H1 (cell line): ENCODE results near the gene TBC1D4. TPM values are rescaled to one million over a fixed set of nuclear protein-coding genes. Genes with fewer than 3 reads are reported as not detected.

ENCODE experiments used
- CTCF ChIA-PET: fragments of 300-600 bp; sonication (Branson Sonifier 250); formaldehyde crosslinking; loops from one replicate; lab custom pipeline; 2021; ENCODE audit not compliant: partially characterized antibody; lab: Charles Lee
- POLR2A ChIA-PET: fragments of 300-600 bp; sonication (Branson Sonifier 250); formaldehyde crosslinking; loops from one replicate; lab custom pipeline; 2021; ENCODE audit warnings: inconsistent platforms; ENCODE audit not compliant: partially characterized antibody; lab: Charles Lee
- DNase-seq, 2 experiments: peaks; one replicate each; pipeline versions ENCODE4 v3.0.0 to v3.0.0-alpha.2; 2010 to 2022; ENCODE audit warnings: low spot score in 2 of 2, low read depth in 1 of 2, mixed read lengths in 1 of 2
- FAIRE-seq: peaks from 2 replicates; lab custom pipeline; 2011; peaks lifted over from hg19 to GRCh38; lab: Jason Lieb, UNC
- H2AFZ ChIP-seq: 2 replicates; pipeline ENCODE4 v1.8.1; 2012; ENCODE audit warnings: low read length, inconsistent platforms
- H2AK5ac ChIP-seq: 2 replicates; pipeline ENCODE4 v1.6.1; 2013; ENCODE audit warnings: low read depth, low read length
- H2BK120ac ChIP-seq: replicated peaks from 2 replicates; pipeline ENCODE3; 2013; ENCODE audit warnings: low read depth, low read length, inconsistent platforms
- H2BK12ac ChIP-seq: 2 replicates; pipeline ENCODE4 v1.6.1; 2013; ENCODE audit warnings: low read depth, low read length
- H2BK15ac ChIP-seq: 2 replicates; pipeline ENCODE4 v1.6.1; 2013; ENCODE audit warnings: low read length
- H2BK20ac ChIP-seq: 2 replicates; pipeline ENCODE4 v1.6.1; 2013; ENCODE audit warnings: low read length
- H2BK5ac ChIP-seq: 2 replicates; pipeline ENCODE4 v1.6.1; 2013; ENCODE audit warnings: low read depth, low read length
- H3K14ac ChIP-seq: 2 replicates; pipeline ENCODE4 v1.6.1; 2013; ENCODE audit warnings: inconsistent platforms; ENCODE audit not compliant: insufficient read length
- H3K18ac ChIP-seq: 2 replicates; pipeline ENCODE4 v1.6.1; 2013; ENCODE audit warnings: low read length; ENCODE audit errors: extremely low read depth
- H3K23ac ChIP-seq: 2 replicates; pipeline ENCODE4 v1.6.1; 2013; ENCODE audit warnings: inconsistent platforms; ENCODE audit not compliant: insufficient read length
- H3K23me2 ChIP-seq: 2 replicates; pipeline ENCODE4 v1.6.1; 2013; ENCODE audit warnings: low read depth, low read length
- H3K27ac ChIP-seq: 2 replicates; pipeline ENCODE4 v1.6.1; 2011; ENCODE audit warnings: low read depth, low read length, inconsistent platforms
- H3K27me3 ChIP-seq, 4 experiments: replicated peaks in 1 of 4; 1 replicate in 1 of 4; 2 replicates in 3 of 4; pipeline versions ENCODE4 v1.6.1 to v1.8.1; 2011 to 2013; ENCODE audit warnings: low read length in 3 of 4, mild to moderate bottlenecking in 3 of 4, inconsistent platforms in 2 of 4, mixed read lengths in 2 of 4, moderate library complexity in 1 of 4; ENCODE audit not compliant: control insufficient read depth in 3 of 4, insufficient read depth in 3 of 4; ENCODE audit errors: extremely low read depth in 1 of 4
- H3K36me3 ChIP-seq, 4 experiments: 2 replicates each; pipeline versions ENCODE4 v1.6.1 to v1.8.1; 2011 to 2013; ENCODE audit warnings: mild to moderate bottlenecking in 4 of 4, low read length in 3 of 4, moderate library complexity in 2 of 4, control low read depth in 1 of 4, inconsistent platforms in 1 of 4; ENCODE audit not compliant: insufficient read depth in 4 of 4, control insufficient read depth in 2 of 4
- H3K4ac ChIP-seq: replicated peaks from 2 replicates; pipeline ENCODE3; 2013; ENCODE audit warnings: low read length, low read depth, mixed read lengths, inconsistent platforms; ENCODE audit not compliant: insufficient read length
- H3K4me1 ChIP-seq, 4 experiments: replicated peaks in 1 of 4; 1 replicate in 1 of 4; 2 replicates in 3 of 4; pipeline versions ENCODE4 v1.6.1 to v1.8.1; 2011 to 2013; ENCODE audit warnings: low read length in 3 of 4, inconsistent platforms in 2 of 4, mixed read lengths in 1 of 4; ENCODE audit not compliant: insufficient read depth in 4 of 4, control insufficient read depth in 3 of 4
- H3K4me2 ChIP-seq, 2 experiments: 2 replicates each; pipeline versions ENCODE4 v1.6.1 to v1.8.1; 2011 to 2013; ENCODE audit warnings: low read depth in 2 of 2, low read length in 2 of 2, control low read depth in 1 of 2, inconsistent platforms in 1 of 2, mild to moderate bottlenecking in 1 of 2; ENCODE audit not compliant: insufficient read depth in 1 of 2
- H3K4me3 ChIP-seq, 4 experiments: fragments of 200-600, 300-600 bp in 1 of 4; sonication (generic), shearing (Covaris generic), sonication (Bioruptor Twin) in 1 of 4; 2 replicates each; pipeline versions ENCODE4 v1.5.1 to v1.8.1; 2011 to 2016; ENCODE audit warnings: low read length in 4 of 4, low read depth in 3 of 4, control low read depth in 2 of 4, inconsistent platforms in 2 of 4, mild to moderate bottlenecking in 2 of 4, mixed read lengths in 1 of 4, moderate library complexity in 1 of 4; ENCODE audit not compliant: insufficient read depth in 2 of 4; ENCODE audit errors: extremely low read depth in 1 of 4
- H3K56ac ChIP-seq: replicated peaks from 2 replicates; pipeline ENCODE3; 2013; ENCODE audit warnings: low read depth, mild to moderate bottlenecking, mixed read lengths, low read length, inconsistent platforms; ENCODE audit not compliant: insufficient read length
- H3K79me1 ChIP-seq: 2 replicates; pipeline ENCODE4 v1.6.1; 2013; ENCODE audit warnings: low read depth, low read length, control low read depth
- H3K79me2 ChIP-seq, 2 experiments: 2 replicates each; pipeline versions ENCODE4 v1.6.1 to v1.8.1; 2012 to 2013; ENCODE audit warnings: low read length in 2 of 2, mild to moderate bottlenecking in 2 of 2, inconsistent platforms in 1 of 2; ENCODE audit not compliant: insufficient read depth in 2 of 2, control insufficient read depth in 1 of 2
- H3K9ac ChIP-seq, 4 experiments: replicated peaks in 1 of 4; 1 replicate in 1 of 4; 2 replicates in 3 of 4; pipeline versions ENCODE4 v1.6.1 to v1.8.1; 2011 to 2013; ENCODE audit warnings: low read depth in 3 of 4, low read length in 3 of 4, control low read depth in 2 of 4, mild to moderate bottlenecking in 2 of 4, moderate library complexity in 2 of 4, inconsistent platforms in 1 of 4; ENCODE audit errors: extremely low read depth in 1 of 4
- H3K9me3 ChIP-seq, 2 experiments: 2 replicates each; pipeline versions ENCODE4 v1.6.1 to v1.8.1; 2012 to 2013; ENCODE audit warnings: mild to moderate bottlenecking in 2 of 2, moderate library complexity in 2 of 2, control low read depth in 1 of 2, inconsistent platforms in 1 of 2, low read depth in 1 of 2, low read length in 1 of 2, mixed read lengths in 1 of 2; ENCODE audit not compliant: insufficient read depth in 2 of 2
- H4K20me1 ChIP-seq, 2 experiments: replicated peaks in 1 of 2; 2 replicates each; pipeline versions ENCODE3 to v1.8.1; 2011 to 2013; ENCODE audit warnings: inconsistent platforms in 2 of 2, low read length in 2 of 2, mild to moderate bottlenecking in 1 of 2; ENCODE audit not compliant: insufficient read depth in 2 of 2, control insufficient read depth in 1 of 2
- H4K5ac ChIP-seq: 2 replicates; pipeline ENCODE4 v1.6.1; 2013; ENCODE audit warnings: low read length, low read depth, mixed read lengths, inconsistent platforms; ENCODE audit not compliant: insufficient read length
- H4K8ac ChIP-seq: 2 replicates; pipeline ENCODE4 v1.8.0; 2013; ENCODE audit warnings: mild to moderate bottlenecking, moderate library complexity, low read length, inconsistent platforms; ENCODE audit not compliant: insufficient read depth; ENCODE audit errors: extremely low read depth
- H4K91ac ChIP-seq: replicated peaks from 2 replicates; pipeline ENCODE3; 2013; ENCODE audit warnings: low read length, mixed read lengths, inconsistent platforms; ENCODE audit not compliant: insufficient read length
- CHD2 ChIP-seq: IDR thresholded peaks from 2 replicates; pipeline ENCODE4 v1.6.1; 2012; ENCODE audit warnings: low read length, improper control_type of control experiment
- HDAC2 ChIP-seq, 2 experiments: fragments of 300-600 bp in 1 of 2; sonication (generic) in 1 of 2; IDR thresholded peaks; 2 replicates each; pipeline ENCODE4 v1.6.1; 2011 to 2012; ENCODE audit warnings: low read depth in 2 of 2, low read length in 2 of 2, mild to moderate bottlenecking in 2 of 2, moderate library complexity in 2 of 2, borderline replicate concordance in 1 of 2, inconsistent platforms in 1 of 2
- HDAC6 ChIP-seq: IDR thresholded peaks from one replicate; pipeline ENCODE4 v1.7.1; 2012; ENCODE audit warnings: low read depth, mild to moderate bottlenecking, inconsistent platforms, low read length, moderate library complexity
- MAFK ChIP-seq: IDR thresholded peaks from 2 replicates; pipeline ENCODE4 v1.6.1; 2012; ENCODE audit warnings: low read depth, mild to moderate bottlenecking, improper control_type of control experiment, low read length
- NANOG ChIP-seq: IDR thresholded peaks from 2 replicates; pipeline ENCODE4 v1.6.1; 2011; ENCODE audit warnings: low read length, low read depth, mild to moderate bottlenecking, inconsistent platforms; ENCODE audit not compliant: insufficient read depth, poor library complexity, severe bottlenecking
- ZNF274 ChIP-seq: IDR thresholded peaks from 2 replicates; pipeline ENCODE4 v1.7.0; 2012; ENCODE audit warnings: low read length, borderline replicate concordance; ENCODE audit errors: extremely low read depth
- WGBS, 2 experiments: shearing (Covaris generic) in 1 of 2; methylation state at CpG; one replicate each; pipeline versions ENCODE4 v1.1.6 to v1.1.7; 2013 to 2015; ENCODE audit warnings: low lambda C conversion rate in 2 of 2, mixed read lengths in 2 of 2, inconsistent platforms in 1 of 2, low coverage in 1 of 2, missing lambda C conversion rate in 1 of 2; ENCODE audit not compliant: insufficient replicate concordance in 2 of 2, insufficient coverage in 1 of 2, insufficient read length in 1 of 2; ENCODE audit errors: extremely low coverage in 1 of 2, missing lambda C conversion rate in 1 of 2; 5-methylcytosine and 5-hydroxymethylcytosine counted together
- polyA plus RNA-seq, 7 experiments: library from polyadenylated mRNA; depleted of rRNA in 3 of 7; stranded (reverse) in 5 of 7; unstranded in 2 of 7; fragments of >200 nt in 5 of 7; fragments of 200-250 nt in 2 of 7; gene quantifications; 1 replicate in 5 of 7; 2 replicates in 1 of 7; 4 replicates in 1 of 7; pipeline versions ENCODE4 v1.2.1 to v1.2.3, GENCODE V29; 2011 to 2013; ENCODE audit warnings: missing spikeins in 2 of 7, mixed read lengths in 2 of 7
- total RNA-seq: library from RNA; stranded (reverse); fragmentation: NEBNext Ultra II Directional; extraction: Animal tissue kit (Norgen Biotek cat#: 25700); gene quantifications from 2 replicates; pipeline ENCODE4 v1.2.1, GENCODE V29; 2021
- TF ChIP-seq, protein P1 (sequence below), 3 experiments: IDR thresholded peaks; 1 replicate in 2 of 3; 2 replicates in 1 of 3; pipeline versions ENCODE4 v1.5.1 to v1.6.1; 2011; ENCODE audit warnings: low read length in 3 of 3, mild to moderate bottlenecking in 3 of 3, inconsistent platforms in 2 of 3, low read depth in 1 of 3, moderate library complexity in 1 of 3; ENCODE audit not compliant: insufficient read depth in 1 of 3; ENCODE audit errors: control extremely low read depth in 1 of 3
- TF ChIP-seq, protein P2 (sequence below): IDR thresholded peaks from 2 replicates; pipeline ENCODE4 v1.6.1; 2012; ENCODE audit warnings: inconsistent platforms
- TF ChIP-seq, protein P3 (sequence below): IDR thresholded peaks from 2 replicates; pipeline ENCODE4 v1.6.1; 2011; ENCODE audit warnings: low read depth, mild to moderate bottlenecking, low read length; ENCODE audit not compliant: insufficient read depth

TBC1D4 gene
- total and polyA plus RNA-seq, 2 of the 8 experiments (the other 6 are each of a cell fraction or from before 2014, with no cell fraction given) = 16.7 to 39.0 TPM

DNA sequence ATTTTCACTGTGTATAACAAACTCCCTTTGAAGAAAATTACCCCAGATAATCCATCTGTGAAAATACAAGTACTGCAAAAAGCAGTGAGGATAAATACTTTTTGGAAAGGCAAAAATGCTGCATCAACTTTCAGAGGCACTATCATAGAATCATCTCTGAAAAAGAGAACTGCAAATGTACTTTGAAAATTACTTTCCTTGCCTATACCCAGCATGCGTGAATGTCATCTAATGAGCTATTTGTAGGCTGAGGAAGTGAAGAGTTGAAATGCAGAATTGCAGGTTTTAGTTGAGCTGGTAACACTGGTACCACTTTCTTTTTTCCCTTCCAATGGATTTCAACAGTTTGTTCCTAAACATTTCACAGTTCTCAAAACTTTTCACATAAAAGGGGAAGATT is 196.7 kb downstream of the TBC1D4 start:
- Histone ChIP-seq H3K36me3 (peaks cover 0 to 15% (median 2%) of the 10 kb centered on the region in 4 experiments; a peak in 4 of 8 replicates), H4K8ac (no peak overlapping the region), H3K18ac (no peak overlapping the region), H3K56ac (no peak overlapping the region), H4K20me1 (no peaks in the 10 kb centered on the region), H3K14ac (no peak overlapping the region), H2BK15ac (no peak overlapping the region), H3K4me2 (no peak overlapping the region), H2BK20ac (no peak overlapping the region), H3K79me2 (no peaks in the 10 kb centered on the region), H2BK5ac (no peak overlapping the region), H2AFZ (no peak overlapping the region), H3K9me3 (peaks cover 5 to 6% of the 10 kb centered on the region in 2 experiments; a peak in 2 of 4 replicates), H3K4me3 (no peak overlapping the region), H4K91ac (no peak overlapping the region), H3K27me3 (no peaks in the 10 kb centered on the region), H3K9ac (no peak overlapping the region), H2BK12ac (no peak overlapping the region), H3K27ac (no peak overlapping the region), H2AK5ac (no peak overlapping the region), H3K4me1 (no peaks in the 10 kb centered on the region), H4K5ac (no peak overlapping the region), H3K4ac (no peak overlapping the region), H2BK120ac (no peak overlapping the region), H3K23me2 (no peaks in the 10 kb centered on the region), H3K23ac (no peak overlapping the region), H3K79me1 (no peaks in the 10 kb centered on the region)
- 91% methylated on average over 1 of the region's 1 CpG; no CpG with 5 or more reads in 1 of the 2 experiments for WGBS, 2 experiments
- FAIRE-seq (no peak), DNase-seq (no peak)
- ChIA-PET POLR2A (no interaction called here), CTCF (interaction anchor here (1.0 kb wide), 1 partner anchor 11 kb away, joined by 3 read pairs; no protein-coding TSS in a partner anchor)
- TF ChIP-seq MAFK (no peak), HDAC2 (IDR thresholded peaks at IDR 0.05; ENCODE audit: borderline replicate concordance in 1 of 2, low read depth in 2 of 2, low read length in 2 of 2) (no peak), CHD2 (no peak), ZNF274 (no peak), HDAC6 (no peak), NANOG (no peak)
- TF ChIP-seq, protein P1, sequence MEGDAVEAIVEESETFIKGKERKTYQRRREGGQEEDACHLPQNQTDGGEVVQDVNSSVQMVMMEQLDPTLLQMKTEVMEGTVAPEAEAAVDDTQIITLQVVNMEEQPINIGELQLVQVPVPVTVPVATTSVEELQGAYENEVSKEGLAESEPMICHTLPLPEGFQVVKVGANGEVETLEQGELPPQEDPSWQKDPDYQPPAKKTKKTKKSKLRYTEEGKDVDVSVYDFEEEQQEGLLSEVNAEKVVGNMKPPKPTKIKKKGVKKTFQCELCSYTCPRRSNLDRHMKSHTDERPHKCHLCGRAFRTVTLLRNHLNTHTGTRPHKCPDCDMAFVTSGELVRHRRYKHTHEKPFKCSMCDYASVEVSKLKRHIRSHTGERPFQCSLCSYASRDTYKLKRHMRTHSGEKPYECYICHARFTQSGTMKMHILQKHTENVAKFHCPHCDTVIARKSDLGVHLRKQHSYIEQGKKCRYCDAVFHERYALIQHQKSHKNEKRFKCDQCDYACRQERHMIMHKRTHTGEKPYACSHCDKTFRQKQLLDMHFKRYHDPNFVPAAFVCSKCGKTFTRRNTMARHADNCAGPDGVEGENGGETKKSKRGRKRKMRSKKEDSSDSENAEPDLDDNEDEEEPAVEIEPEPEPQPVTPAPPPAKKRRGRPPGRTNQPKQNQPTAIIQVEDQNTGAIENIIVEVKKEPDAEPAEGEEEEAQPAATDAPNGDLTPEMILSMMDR (IDR thresholded peaks at IDR 0.05; ENCODE audit: control extremely low read depth in 1 of 3, insufficient read depth in 1 of 3, low read depth in 1 of 3, low read length in 3 of 3) = no peak
- TF ChIP-seq, protein P2, sequence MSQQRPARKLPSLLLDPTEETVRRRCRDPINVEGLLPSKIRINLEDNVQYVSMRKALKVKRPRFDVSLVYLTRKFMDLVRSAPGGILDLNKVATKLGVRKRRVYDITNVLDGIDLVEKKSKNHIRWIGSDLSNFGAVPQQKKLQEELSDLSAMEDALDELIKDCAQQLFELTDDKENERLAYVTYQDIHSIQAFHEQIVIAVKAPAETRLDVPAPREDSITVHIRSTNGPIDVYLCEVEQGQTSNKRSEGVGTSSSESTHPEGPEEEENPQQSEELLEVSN = no peak
- TF ChIP-seq, protein P3, sequence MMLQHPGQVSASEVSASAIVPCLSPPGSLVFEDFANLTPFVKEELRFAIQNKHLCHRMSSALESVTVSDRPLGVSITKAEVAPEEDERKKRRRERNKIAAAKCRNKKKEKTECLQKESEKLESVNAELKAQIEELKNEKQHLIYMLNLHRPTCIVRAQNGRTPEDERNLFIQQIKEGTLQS = no peak
